Left ventricle myocardium inferior (tissue), 1 donor: Measurements from ENCODE around the gene NKTR. TPM values are rescaled to one million over a fixed set of nuclear protein-coding genes. Genes with fewer than 3 reads are reported as not detected.
"Not testable (repeated sequence)": the region's sequence is repeated elsewhere in the genome, so short reads cannot be mapped to it uniquely, and the experiment has no call there.

Source experiments
- DNase-seq: peaks from one replicate; pipeline ENCODE4 v3.0.0-alpha.2; 2020
- H3K27ac ChIP-seq: fragments of 200-600 bp; replicated peaks from 2 replicates; pipeline ENCODE4 v1.8.0; 2021
- H3K27me3 ChIP-seq: fragments of 200-600 bp; 2 replicates; pipeline ENCODE4 v1.8.0; 2021; ENCODE audit warnings: low read depth
- H3K36me3 ChIP-seq: fragments of 200-600 bp; 2 replicates; pipeline ENCODE4 v1.8.0; 2021
- H3K4me1 ChIP-seq: fragments of 200-600 bp; 2 replicates; pipeline ENCODE4 v1.8.0; 2021
- H3K4me3 ChIP-seq: fragments of 200-600 bp; 2 replicates; pipeline ENCODE4 v1.8.0; 2021; ENCODE audit warnings: mild to moderate bottlenecking, moderate library complexity
- H3K9me3 ChIP-seq: fragments of 200-600 bp; replicated peaks from 2 replicates; pipeline ENCODE4 v1.8.0; 2021
- intact Hi-C: fragments of 100-400 bp; cut with micrococcal nuclease; formaldehyde crosslinking; loops from one replicate; pipeline ENCODE4 v1.11.0; 2022
- total RNA-seq: library from RNA; stranded (reverse); fragmentation: NEBNext Ultra II Directional; extraction: Animal tissue kit (Norgen Biotek cat#: 25700); gene quantifications from one replicate; pipeline ENCODE4 v1.2.1, GENCODE V29; 2021
- TF ChIP-seq, protein P1 (sequence below): fragments of 200-600 bp; IDR thresholded peaks from 2 replicates; pipeline ENCODE4 v1.8.0; 2021; ENCODE audit warnings: antibody characterized with exemption, mild to moderate bottlenecking, borderline replicate concordance
- donor health status: DM: no; HTN: yes; CAD: no; lungs with severe emphysema.

NKTR gene
- total RNA-seq, 1 donor from 2014 or later: 20.0 TPM

DNA sequence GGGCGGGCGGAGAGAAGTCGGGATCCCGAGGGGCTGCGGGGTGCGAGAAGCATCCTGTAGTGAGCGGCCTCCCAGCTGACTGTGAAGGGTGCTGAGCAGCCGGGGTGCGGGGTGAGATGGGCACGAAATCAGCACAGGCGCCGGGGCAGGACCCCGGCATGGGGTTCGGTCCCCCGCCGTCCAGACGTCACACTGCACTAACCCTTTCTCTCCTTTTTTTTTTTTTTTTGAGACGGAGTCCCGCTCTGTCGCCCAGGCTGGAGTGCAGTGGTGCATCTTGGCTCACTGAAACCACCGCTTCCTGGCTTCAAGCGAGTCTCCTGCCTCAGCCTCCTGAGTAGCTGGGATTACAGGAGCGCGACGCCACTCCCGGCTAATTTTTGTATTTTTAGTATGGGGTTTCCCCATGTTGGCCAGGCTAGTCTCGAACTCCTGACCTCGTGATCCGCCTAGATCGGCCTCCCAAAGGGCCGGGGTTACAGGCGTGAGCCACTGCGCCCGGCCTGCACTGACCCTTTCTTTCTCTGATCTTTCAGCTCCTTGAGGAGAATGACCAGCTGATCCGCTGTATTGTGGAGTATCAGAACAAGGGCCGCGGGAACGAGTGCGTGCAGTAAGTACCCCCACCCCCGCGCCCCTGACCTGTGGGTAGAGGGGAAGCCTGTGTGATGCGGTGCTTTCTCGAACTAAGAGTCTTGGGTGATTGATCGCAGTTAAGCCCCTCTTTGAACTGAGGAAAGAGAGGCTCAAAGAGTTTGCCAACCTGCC, 9.3 kb upstream of the NKTR start:
- H3K27ac ChIP-seq: peak overlapping the region; percentile 85
- H3K4me1 ChIP-seq: peaks cover 24% of the 10 kb centered on the region
- H3K36me3 ChIP-seq: peaks cover 23% of the 10 kb centered on the region
- intact Hi-C loops: loop anchor here (10.0 kb wide), 1 partner anchor 54 kb away; no protein-coding TSS in a partner anchor
- TF ChIP-seq, protein P1, sequence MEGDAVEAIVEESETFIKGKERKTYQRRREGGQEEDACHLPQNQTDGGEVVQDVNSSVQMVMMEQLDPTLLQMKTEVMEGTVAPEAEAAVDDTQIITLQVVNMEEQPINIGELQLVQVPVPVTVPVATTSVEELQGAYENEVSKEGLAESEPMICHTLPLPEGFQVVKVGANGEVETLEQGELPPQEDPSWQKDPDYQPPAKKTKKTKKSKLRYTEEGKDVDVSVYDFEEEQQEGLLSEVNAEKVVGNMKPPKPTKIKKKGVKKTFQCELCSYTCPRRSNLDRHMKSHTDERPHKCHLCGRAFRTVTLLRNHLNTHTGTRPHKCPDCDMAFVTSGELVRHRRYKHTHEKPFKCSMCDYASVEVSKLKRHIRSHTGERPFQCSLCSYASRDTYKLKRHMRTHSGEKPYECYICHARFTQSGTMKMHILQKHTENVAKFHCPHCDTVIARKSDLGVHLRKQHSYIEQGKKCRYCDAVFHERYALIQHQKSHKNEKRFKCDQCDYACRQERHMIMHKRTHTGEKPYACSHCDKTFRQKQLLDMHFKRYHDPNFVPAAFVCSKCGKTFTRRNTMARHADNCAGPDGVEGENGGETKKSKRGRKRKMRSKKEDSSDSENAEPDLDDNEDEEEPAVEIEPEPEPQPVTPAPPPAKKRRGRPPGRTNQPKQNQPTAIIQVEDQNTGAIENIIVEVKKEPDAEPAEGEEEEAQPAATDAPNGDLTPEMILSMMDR: no peak
- H3K4me3 ChIP-seq: peak overlapping the region; percentile 77
- no peaks in the 10 kb centered on the region for H3K9me3 ChIP-seq
- no peak for DNase-seq
- H3K27me3 ChIP-seq: no peaks in the 10 kb centered on the region

DNA sequence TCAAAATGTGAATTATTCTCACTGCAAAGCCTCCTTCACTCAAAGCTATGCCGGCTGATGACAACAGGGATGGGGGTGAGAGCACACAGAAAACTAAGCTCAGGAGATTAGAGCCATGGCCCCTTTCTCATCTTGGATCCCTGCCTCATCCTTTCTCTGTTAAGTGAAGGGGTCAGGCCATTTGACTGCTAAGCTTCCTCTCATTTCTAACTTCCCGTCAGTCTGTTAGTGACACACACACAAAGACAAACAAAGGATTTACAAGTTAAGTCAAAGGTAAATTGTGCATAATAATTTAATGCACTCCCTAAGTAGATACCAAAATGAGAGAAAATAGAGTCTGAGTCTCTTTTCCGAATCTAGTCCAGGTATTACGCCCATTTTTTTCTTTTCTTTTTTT, 8.7 kb upstream of the NKTR start:
- Histone ChIP-seq H3K4me1 (peaks cover 24% of the 10 kb centered on the region), H3K36me3 (peaks cover 23% of the 10 kb centered on the region), H3K9me3 (no peaks in the 10 kb centered on the region), H3K27me3 (no peaks in the 10 kb centered on the region), H3K4me3 (peak overlapping the region; percentile 77), H3K27ac (no peak overlapping the region)
- TF ChIP-seq, protein P1: no peak
- no peak for DNase-seq
- intact Hi-C loops: loop anchor here (10.0 kb wide), 1 partner anchor 53 kb away; no protein-coding TSS in a partner anchor

DNA sequence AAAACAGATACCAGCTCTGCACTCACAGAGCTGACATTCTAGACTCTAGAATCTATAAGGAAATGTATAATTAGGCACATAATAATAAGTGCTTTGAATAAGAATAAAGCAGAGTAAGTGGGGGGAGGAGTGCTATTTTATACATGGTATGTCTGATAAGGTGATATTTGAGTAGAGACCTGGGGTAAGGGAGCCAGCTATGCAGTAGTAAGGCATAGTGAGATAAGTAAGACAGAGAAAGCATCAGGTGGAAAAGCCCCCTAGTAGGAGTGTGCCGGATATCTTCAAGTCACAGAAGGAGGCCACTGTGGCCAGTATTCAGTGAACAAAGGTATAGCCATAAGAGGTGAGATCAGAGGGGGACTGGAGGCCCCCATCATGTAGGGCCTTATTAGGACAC, 6.9 kb upstream of the NKTR start:
- DNase-seq: no peak
- Histone ChIP-seq H3K9me3 (no peaks in the 10 kb centered on the region), H3K36me3 (peaks cover 23% of the 10 kb centered on the region), H3K4me1 (peaks cover 24% of the 10 kb centered on the region), H3K4me3 (no peak overlapping the region), H3K27me3 (no peaks in the 10 kb centered on the region), H3K27ac (no peak overlapping the region)
- TF ChIP-seq, protein P1: no peak
- intact Hi-C loops: loop anchor here (10.0 kb wide), 1 partner anchor 51 kb away; no protein-coding TSS in a partner anchor

DNA sequence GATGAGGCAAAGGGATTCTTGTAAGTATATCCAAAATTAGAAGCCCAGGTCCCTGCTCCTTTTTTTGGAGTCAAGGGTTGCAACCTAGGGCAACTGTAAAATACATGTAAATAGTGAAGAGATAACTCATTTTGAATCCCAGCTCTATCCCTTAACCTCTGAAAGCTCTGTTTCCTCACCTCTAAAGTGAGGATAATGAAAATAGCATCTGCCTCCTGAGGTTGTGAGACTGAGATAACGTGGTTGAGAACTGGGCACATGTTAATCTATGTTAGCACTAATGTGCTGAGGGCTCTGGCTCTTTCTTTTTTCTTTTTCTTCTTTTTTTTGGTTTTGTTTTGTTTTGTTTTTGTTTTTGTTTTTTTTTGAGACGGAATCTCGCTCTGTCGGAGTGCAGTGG, 4.8 kb upstream of the NKTR start:
- Histone ChIP-seq H3K27me3 (no peaks in the 10 kb centered on the region), H3K27ac (no peak overlapping the region), H3K9me3 (no peaks in the 10 kb centered on the region), H3K4me3 (no peak overlapping the region), H3K36me3 (peaks cover 23% of the 10 kb centered on the region), H3K4me1 (peaks cover 23% of the 10 kb centered on the region)
- intact Hi-C loops: loop anchor here (10.0 kb wide), 1 partner anchor 49 kb away; no protein-coding TSS in a partner anchor
- TF ChIP-seq, protein P1: no peak
- no peak for DNase-seq

DNA sequence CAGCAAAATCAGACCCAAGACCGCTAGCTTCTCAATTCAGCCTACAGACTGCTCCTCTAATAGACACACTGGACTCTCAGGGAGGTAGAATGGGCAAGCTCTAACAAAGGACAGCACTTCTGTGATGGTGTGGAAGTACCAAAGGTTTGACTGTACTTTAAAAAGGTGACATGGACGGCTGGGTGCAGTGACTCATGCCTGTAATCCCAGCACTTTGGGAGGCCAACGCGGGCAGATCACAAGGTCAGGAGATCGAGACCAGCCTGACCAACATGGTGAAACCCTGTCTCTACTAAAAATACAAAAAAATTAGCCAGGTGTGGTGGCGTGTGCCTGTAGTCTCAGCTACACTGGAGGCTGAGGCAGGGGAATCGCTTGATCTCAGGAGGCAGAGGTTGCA, 3.4 kb upstream of the NKTR start:
- not testable (repeated sequence) for DNase-seq, H3K27ac ChIP-seq, H3K9me3 ChIP-seq, H3K4me3 ChIP-seq, H3K27me3 ChIP-seq
- Histone ChIP-seq H3K36me3 (peaks cover 23% of the 10 kb centered on the region), H3K4me1 (peaks cover 24% of the 10 kb centered on the region)
- intact Hi-C loops: loop anchor here (10.0 kb wide), 1 partner anchor 48 kb away; no protein-coding TSS in a partner anchor
